K562 (cell line): ENCODE results near the gene SIGLEC11. TPM values are rescaled to one million over a fixed set of nuclear protein-coding genes. Genes with fewer than 3 reads are reported as not detected.

Experiments
- CREB1 ChIP-seq, 2 experiments: sonication (generic) in 1 of 2; formaldehyde crosslinking in 1 of 2; IDR thresholded peaks; 2 replicates each; pipeline versions ENCODE4 v1.6.1 to v1.8.0; 2012 to 2022; ENCODE audit warnings: inconsistent platforms in 1 of 2, mild to moderate bottlenecking in 1 of 2, missing genetic modification reagents in 1 of 2, moderate library complexity in 1 of 2
- DDX20 ChIP-seq: fragments of 450-650 bp; IDR thresholded peaks from 2 replicates; pipeline ENCODE4 v1.6.1; 2016; ENCODE audit warnings: missing genetic modification characterization, low read depth, mild to moderate bottlenecking, missing compliant biosample characterization, moderate library complexity
- HES1 ChIP-seq: fragments of 450-650 bp; IDR thresholded peaks from 2 replicates; pipeline ENCODE4 v1.6.1; 2016; ENCODE audit warnings: low read depth, mild to moderate bottlenecking, moderate library complexity
- JUNB ChIP-seq: fragments of 450-650 bp; formaldehyde crosslinking; conservative IDR thresholded peaks from 2 replicates; pipeline ENCODE4 v1.4.0; 2020; ENCODE audit warnings: mild to moderate bottlenecking
- KLF16 ChIP-seq: IDR thresholded peaks from 2 replicates; pipeline ENCODE4 v1.6.1; 2016; ENCODE audit warnings: antibody characterized with exemption
- MAFF ChIP-seq: IDR thresholded peaks from 2 replicates; pipeline ENCODE4 v1.6.1; 2012; ENCODE audit warnings: low read length, improper control_type of control experiment
- MEF2A ChIP-seq: IDR thresholded peaks from 2 replicates; pipeline ENCODE4 v1.6.1; 2011; ENCODE audit warnings: low read depth, mild to moderate bottlenecking, low read length, moderate library complexity; ENCODE audit not compliant: control insufficient read depth
- NR2F6 ChIP-seq: fragments of 450-650 bp; formaldehyde crosslinking; IDR thresholded peaks from 2 replicates; pipeline ENCODE4 v1.4.0; 2020; ENCODE audit warnings: mild to moderate bottlenecking
- REST ChIP-seq, 2 experiments: fragments of 450-650 bp; formaldehyde crosslinking in 1 of 2; IDR thresholded peaks; 2 replicates each; pipeline versions ENCODE4 v1.4.0 to v1.6.1; 2014 to 2020; ENCODE audit warnings: mild to moderate bottlenecking in 2 of 2, borderline replicate concordance in 1 of 2, low read depth in 1 of 2
- SIX5 ChIP-seq, 2 experiments: IDR thresholded peaks; 2 replicates each; pipeline ENCODE4 v1.6.1; 2011; ENCODE audit warnings: low read length in 2 of 2, borderline replicate concordance in 1 of 2, low read depth in 1 of 2, mild to moderate bottlenecking in 1 of 2, moderate library complexity in 1 of 2; ENCODE audit not compliant: insufficient read depth in 1 of 2
- SRF ChIP-seq, 2 experiments: fragments of 250-450, 450-650 bp in 1 of 2; sonication (Bioruptor Pico) in 1 of 2; sonication (generic) in 1 of 2; formaldehyde crosslinking; IDR thresholded peaks; 2 replicates each; pipeline versions ENCODE4 v1.5.0 to v1.5.1; 2020 to 2022; ENCODE audit warnings: mild to moderate bottlenecking in 1 of 2, missing genetic modification reagents in 1 of 2
- SRSF1 ChIP-seq: fragments of 200-400 bp; formaldehyde crosslinking; IDR thresholded peaks from 2 replicates; pipeline ENCODE4 v1.6.1; 2017; ENCODE audit warnings: mild to moderate bottlenecking, low read depth, low read length, moderate library complexity
- TSC22D4 ChIP-seq: fragments of 450-650 bp; IDR thresholded peaks from 2 replicates; pipeline ENCODE4 v1.6.1; 2016; ENCODE audit warnings: missing genetic modification characterization, missing biosample characterization, control low read depth
- UBTF ChIP-seq, 2 experiments: IDR thresholded peaks; 2 replicates each; pipeline ENCODE4 v1.6.1; 2012; ENCODE audit warnings: improper control_type of control experiment in 2 of 2, low read depth in 2 of 2, low read length in 2 of 2, borderline replicate concordance in 1 of 2
- ZBTB8A ChIP-seq: fragments of 450-650 bp; IDR thresholded peaks from 2 replicates; pipeline ENCODE4 v1.6.1; 2018; ENCODE audit warnings: mild to moderate bottlenecking, moderate library complexity; ENCODE audit not compliant: partially characterized antibody
- ZNF3 ChIP-seq: fragments of 250-450 bp; sonication (Bioruptor Pico); IDR thresholded peaks from 2 replicates; pipeline ENCODE4 v1.5.0; 2021; ENCODE audit warnings: mild to moderate bottlenecking, moderate library complexity
- ZNF75A ChIP-seq: fragments of 450-650 bp; formaldehyde crosslinking; IDR thresholded peaks from 2 replicates; pipeline ENCODE4 v1.4.0; 2020; ENCODE audit warnings: mild to moderate bottlenecking
- polyA plus RNA-seq, 8 experiments: library from polyadenylated mRNA; depleted of rRNA in 4 of 8; stranded (reverse) in 5 of 8; unstranded in 3 of 8; fragments of >200 nt; fragmentation: Nextera tagmentation in 2 of 8; fragmentation: Illumina TruSeq in 1 of 8; extraction: Ambion mirVana in 2 of 8; extraction: Trizol in 1 of 8; gene quantifications; 2 replicates each; pipeline versions ENCODE4 v1.2.1 to v1.2.3, GENCODE V29; 2011 to 2014; ENCODE audit warnings: inconsistent platforms in 1 of 8, missing spikeins in 1 of 8
- total RNA-seq, 7 experiments: library from RNA; depleted of rRNA in 6 of 7; stranded (reverse); fragments of >200 nt in 6 of 7; fragmentation: Illumina TruSeq in 2 of 7; extraction: Trizol in 2 of 7; gene quantifications; 2 replicates each; pipeline versions ENCODE4 v1.2.1 to v1.2.3, GENCODE V29; 2011 to 2021; ENCODE audit warnings: low replicate concordance in 1 of 7

SIGLEC11 gene
- total and polyA plus RNA-seq, 9 of the 15 experiments (the other 6 are each of a cell fraction or from before 2014, with no cell fraction given): not detected

- TF ChIP-seq MEF2A (no peak), CREB1 (IDR thresholded peaks at IDR 0.05) (no peak), CREB1 (CRISPR knock-in tag; IDR thresholded peaks at IDR 0.05) (no peak), ZNF3 (CRISPR knock-in tag) (no peak), JUNB (CRISPR knock-in tag) (no peak), ZBTB8A (no peak), NR2F6 (CRISPR knock-in tag) (no peak), MAFF (no peak), DDX20 (tag) (no peak), SRF (CRISPR knock-in tag; IDR thresholded peaks at IDR 0.05) (no peak), SRSF1 (no peak), TSC22D4 (tag) (no peak), UBTF (IDR thresholded peaks at IDR 0.05; ENCODE audit: borderline replicate concordance in 1 of 2, low read depth in 2 of 2, low read length in 2 of 2) (no peak), ZNF75A (CRISPR knock-in tag) (no peak), HES1 (no peak), KLF16 (no peak), REST (IDR thresholded peaks at IDR 0.05; ENCODE audit: borderline replicate concordance) (peak; percentile 27; the same call in 1 of the 2 replicates), REST (CRISPR knock-in tag; IDR thresholded peaks at IDR 0.05; ENCODE audit: low read depth) (no peak), SIX5 (IDR thresholded peaks at IDR 0.05; ENCODE audit: borderline replicate concordance in 1 of 2, insufficient read depth in 1 of 2, low read depth in 1 of 2, low read length in 2 of 2) (peak; percentile 78)
These were observed 36.7 kb upstream of the SIGLEC11 start (continued) for GRCh38 chr19:49997709-49998108.
